ENCODE results near the gene GNAQ. TPM values are rescaled to one million over a fixed set of nuclear protein-coding genes. Genes with fewer than 3 reads are reported as not detected.

The GNAQ gene
- total RNA-seq, 2 donors from 2014 or later, result 57.1 to 68.1 TPM

DNA sequence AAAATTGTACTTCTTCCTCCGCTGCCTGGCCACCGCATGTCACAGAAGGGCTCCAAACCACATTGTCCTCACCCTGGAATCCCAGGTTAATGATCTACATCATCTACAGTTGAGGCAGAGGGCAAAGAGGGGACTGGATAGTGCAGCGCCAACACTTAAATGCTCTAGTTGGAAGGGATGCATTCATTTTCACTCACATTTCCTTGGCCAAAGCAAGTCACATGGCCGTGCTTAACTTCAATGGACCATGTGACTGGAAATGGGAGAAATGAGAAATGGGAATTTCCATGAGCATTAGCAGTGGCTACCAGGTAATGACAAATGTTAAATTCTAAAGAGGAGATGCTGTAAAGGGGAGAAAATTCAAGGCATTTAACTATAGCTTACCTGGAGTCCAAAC is 13.3 kb upstream of the GNAQ start:
- Mint-ChIP-seq H3K4me3 (no peak overlapping the region), H3K36me3 (ENCODE audit: low read depth) (no peaks in the 10 kb centered on the region), H3K4me1 (no peaks in the 10 kb centered on the region), H3K27ac (no peak overlapping the region), H3K27me3 (peaks cover 17% of the 10 kb centered on the region)
- no peak for DNase-seq
- no peak for ATAC-seq
- no peaks in the 10 kb centered on the region for H3K9me3 ChIP-seq (ENCODE audit: control insufficient read depth, low read length, poor library complexity, severe bottlenecking)

DNA sequence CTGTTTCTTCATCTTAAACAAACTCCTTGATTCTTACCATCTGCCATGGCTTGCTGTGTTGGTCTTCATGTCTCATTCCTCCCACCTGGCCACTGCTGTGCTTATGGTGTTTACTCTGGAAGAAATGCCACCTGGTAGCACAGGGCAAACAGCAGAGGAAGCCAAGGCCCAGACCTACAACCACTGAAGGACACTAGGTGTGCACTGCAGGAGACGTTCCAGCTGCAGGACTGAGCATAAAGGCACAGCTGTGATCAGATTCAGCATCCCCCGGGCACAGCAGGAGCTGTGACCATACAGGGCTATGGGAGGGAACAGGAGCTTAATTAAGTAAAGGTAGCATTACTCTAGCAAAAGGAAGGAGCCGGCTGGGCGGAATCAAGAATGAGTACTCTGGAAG is 12.6 kb upstream of the GNAQ start:
- H3K9me3 ChIP-seq (ENCODE audit: control insufficient read depth, low read length, poor library complexity, severe bottlenecking), result no peaks in the 10 kb centered on the region
- Mint-ChIP-seq H3K27me3 (peaks cover 17% of the 10 kb centered on the region), H3K27ac (no peak overlapping the region), H3K4me3 (no peak overlapping the region), H3K4me1 (no peaks in the 10 kb centered on the region), H3K36me3 (ENCODE audit: low read depth) (no peaks in the 10 kb centered on the region)
- DNase-seq, result no peak
- ATAC-seq, result no peak

DNA sequence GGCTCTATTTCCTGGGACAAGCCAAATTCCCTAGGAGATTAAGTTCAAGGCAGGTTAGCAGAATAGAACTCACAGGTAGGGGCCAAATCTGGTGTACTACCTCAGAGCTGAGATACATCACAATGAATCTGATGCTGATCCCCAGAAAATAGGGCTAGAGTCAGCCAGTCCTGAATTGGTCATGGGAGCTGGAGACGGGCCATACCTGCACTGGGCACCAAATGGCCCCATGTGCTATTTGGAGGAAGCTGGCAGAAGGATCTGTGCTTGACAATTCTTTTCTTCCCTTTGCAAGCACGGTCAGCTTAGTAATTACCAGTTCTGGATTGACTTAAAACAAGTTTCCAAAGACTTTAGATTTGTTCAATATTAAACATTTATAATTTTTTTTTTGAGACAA is 10.4 kb upstream of the GNAQ start:
- no peak for ATAC-seq
- Mint-ChIP-seq H3K4me3 (no peak overlapping the region), H3K36me3 (ENCODE audit: low read depth) (no peaks in the 10 kb centered on the region), H3K27ac (no peak overlapping the region), H3K27me3 (peaks cover 17% of the 10 kb centered on the region), H3K4me1 (no peaks in the 10 kb centered on the region)
- no peaks in the 10 kb centered on the region for H3K9me3 ChIP-seq (ENCODE audit: control insufficient read depth, low read length, poor library complexity, severe bottlenecking)
- no peak for DNase-seq

DNA sequence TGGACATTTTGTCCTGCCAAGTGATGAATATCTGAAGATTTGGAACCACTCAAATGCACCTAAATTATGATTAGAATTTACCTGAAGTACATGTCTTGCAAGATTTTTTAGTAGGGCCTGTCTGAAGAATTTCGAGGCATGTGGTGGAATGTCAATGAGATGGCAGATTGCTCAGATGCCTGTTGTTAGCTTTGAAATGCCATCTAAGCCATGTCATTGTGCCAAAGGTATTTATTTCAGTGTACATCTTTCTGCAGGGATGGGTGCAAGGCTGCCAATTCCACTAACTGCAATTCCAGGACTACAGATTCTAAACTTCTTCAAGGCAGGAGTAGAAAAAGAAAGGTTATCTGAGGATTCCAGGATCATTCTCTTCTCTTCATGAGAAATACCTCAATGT is 9.1 kb upstream of the GNAQ start:
- Mint-ChIP-seq H3K27me3 (peaks cover 17% of the 10 kb centered on the region), H3K4me3 (no peak overlapping the region), H3K4me1 (peaks cover under 1% of the 10 kb centered on the region), H3K27ac (no peak overlapping the region), H3K36me3 (ENCODE audit: low read depth) (no peaks in the 10 kb centered on the region)
- DNase-seq (no peak), ATAC-seq (no peak)
- no peaks in the 10 kb centered on the region for H3K9me3 ChIP-seq (ENCODE audit: control insufficient read depth, low read length, poor library complexity, severe bottlenecking)

DNA sequence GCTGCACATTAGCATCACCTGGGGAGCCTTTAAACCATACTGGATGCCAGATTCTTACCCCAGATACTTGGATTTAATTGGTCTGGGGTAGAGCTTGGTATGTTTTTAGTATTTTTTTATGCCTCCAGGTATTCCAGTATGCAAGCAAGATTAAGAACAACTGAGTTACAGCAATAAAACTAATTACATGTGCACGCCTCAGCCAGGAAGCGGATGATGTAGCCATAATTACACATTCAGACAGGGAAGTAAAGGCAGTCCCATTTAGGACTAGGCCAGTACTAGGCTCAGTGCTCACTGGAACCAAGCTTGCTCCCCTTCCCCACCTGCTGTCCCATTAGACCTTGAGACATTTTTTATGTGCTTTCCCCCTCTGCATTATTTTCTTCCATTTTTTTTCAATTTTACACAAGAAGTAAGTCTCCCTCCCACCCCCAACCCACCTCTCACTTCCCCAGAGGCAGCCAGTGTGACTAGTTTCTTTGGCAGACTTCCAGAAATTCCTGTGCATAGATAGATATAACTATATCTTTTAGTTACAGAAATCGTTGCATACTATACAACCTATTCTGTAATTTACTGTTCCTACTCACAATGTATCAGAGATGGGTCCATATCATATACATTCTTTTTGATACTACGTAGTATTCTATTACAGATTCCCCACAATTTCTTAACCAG is 7.1 kb upstream of the GNAQ start:
- no peaks in the 10 kb centered on the region for H3K9me3 ChIP-seq (ENCODE audit: control insufficient read depth, low read length, poor library complexity, severe bottlenecking)
- ATAC-seq (no peak), DNase-seq (no peak)
- Mint-ChIP-seq H3K4me3 (no peak overlapping the region), H3K36me3 (ENCODE audit: low read depth) (no peaks in the 10 kb centered on the region), H3K27ac (no peak overlapping the region), H3K4me1 (peaks cover 17% of the 10 kb centered on the region), H3K27me3 (peaks cover 6% of the 10 kb centered on the region)

DNA sequence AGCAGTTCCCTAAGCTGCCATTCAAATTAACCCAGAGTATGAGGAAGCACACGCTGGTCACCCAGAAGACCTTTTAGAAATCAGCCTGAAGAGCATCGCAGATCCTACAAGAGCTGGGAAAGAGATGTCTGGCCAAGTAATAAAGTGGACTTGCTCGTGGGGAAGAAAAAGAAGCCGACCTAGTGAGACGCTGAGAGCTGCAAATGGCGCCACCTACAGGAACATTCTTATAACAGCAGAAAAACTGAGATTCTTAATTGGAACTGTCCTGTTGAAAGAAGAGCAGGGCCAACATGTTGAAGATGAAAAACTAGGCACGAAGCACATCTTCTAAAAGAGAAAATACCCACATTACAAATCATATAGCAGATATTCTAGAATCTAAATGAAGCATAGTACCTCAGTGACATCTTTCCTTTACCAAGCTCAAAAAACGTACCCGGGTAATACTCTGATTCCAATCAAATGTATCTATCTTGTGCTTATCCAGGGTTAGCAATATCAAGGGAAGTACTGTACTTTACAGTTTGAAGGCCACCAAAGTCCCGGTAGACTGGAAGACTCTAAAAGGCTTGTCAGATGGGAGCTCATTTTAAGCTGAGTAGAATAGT is 3.9 kb upstream of the GNAQ start:
- no peaks in the 10 kb centered on the region for H3K9me3 ChIP-seq (ENCODE audit: control insufficient read depth, low read length, poor library complexity, severe bottlenecking)
- ATAC-seq, result peak; percentile 22
- Mint-ChIP-seq H3K27me3 (no peaks in the 10 kb centered on the region), H3K4me3 (no peak overlapping the region), H3K4me1 (peaks cover 30% of the 10 kb centered on the region), H3K27ac (peak overlapping the region; percentile 45), H3K36me3 (ENCODE audit: low read depth) (peaks cover under 1% of the 10 kb centered on the region)
- peak; percentile 18 to 23 (median 19) for DNase-seq

DNA sequence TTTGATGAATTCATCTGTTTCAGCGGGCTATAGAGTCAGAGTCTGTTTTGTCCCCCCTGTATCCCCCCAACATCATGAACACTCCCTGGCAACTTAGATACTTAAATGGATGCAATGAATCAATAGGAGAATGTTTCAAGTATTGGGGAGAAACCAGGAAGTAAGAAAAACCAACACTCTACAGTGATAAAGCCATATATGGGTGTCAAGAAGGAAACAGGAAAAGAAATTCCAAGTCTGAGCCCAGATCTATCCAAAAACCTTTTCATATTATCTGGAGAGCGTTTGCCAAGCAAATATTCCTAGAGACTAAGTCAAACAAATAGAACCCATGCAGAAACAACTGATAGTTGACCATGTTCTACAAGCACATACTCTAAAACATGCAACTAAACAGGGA is 2.3 kb upstream of the GNAQ start:
- Mint-ChIP-seq H3K36me3 (ENCODE audit: low read depth) (peaks cover 3% of the 10 kb centered on the region), H3K4me1 (peaks cover 47% of the 10 kb centered on the region), H3K27me3 (no peaks in the 10 kb centered on the region), H3K4me3 (no peak overlapping the region), H3K27ac (no peak overlapping the region)
- H3K9me3 ChIP-seq (ENCODE audit: control insufficient read depth, low read length, poor library complexity, severe bottlenecking), result no peaks in the 10 kb centered on the region
- DNase-seq, result no peak
- ATAC-seq, result no peak

DNA sequence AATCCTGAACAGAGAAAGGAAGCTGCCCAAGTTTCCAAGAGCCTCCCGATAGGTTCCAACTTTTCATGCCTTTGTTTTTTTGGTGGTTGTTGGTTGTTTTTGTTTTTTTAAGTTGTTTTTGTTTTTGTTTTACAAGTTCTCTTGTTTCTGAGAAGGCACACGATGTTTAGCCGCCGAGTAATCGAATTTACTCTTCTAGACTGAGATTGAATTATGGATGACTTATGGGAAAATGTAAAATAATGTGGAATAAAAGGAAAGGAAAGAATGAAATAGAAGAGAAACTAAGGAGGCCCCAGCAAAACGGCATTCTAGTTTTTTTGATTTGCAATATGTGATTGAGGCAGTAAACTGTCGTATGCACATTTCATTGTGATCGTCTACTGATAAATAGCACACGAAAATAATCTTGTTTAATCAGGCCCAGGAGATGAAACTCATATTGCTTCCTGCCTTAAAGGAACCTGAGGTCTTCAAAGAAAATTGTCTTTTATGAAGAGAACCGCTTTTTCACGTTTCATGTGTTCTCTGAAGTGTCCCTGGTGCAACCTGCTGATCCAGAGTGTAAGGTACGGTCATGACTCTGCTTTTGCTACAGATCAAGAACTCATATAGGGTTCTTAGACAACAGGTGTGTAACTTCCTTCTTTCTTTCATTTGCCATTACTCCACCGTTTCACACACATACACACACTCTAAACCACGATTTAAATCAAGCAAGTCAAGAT is 1.3 kb upstream of the GNAQ start:
- DNase-seq, result no peak
- H3K27me3 Mint-ChIP-seq, result no peaks in the 10 kb centered on the region
- H3K4me3 Mint-ChIP-seq, result peak overlapping the region; percentile 90
- H3K9me3 ChIP-seq (ENCODE audit: control insufficient read depth, low read length, poor library complexity, severe bottlenecking), result no peaks in the 10 kb centered on the region
- ATAC-seq, result peak; percentile 9
- peaks cover 3% of the 10 kb centered on the region for H3K36me3 Mint-ChIP-seq (ENCODE audit: low read depth)
- H3K4me1 Mint-ChIP-seq, result peaks cover 51% of the 10 kb centered on the region
- H3K27ac Mint-ChIP-seq, result peak overlapping the region; percentile 90

DNA sequence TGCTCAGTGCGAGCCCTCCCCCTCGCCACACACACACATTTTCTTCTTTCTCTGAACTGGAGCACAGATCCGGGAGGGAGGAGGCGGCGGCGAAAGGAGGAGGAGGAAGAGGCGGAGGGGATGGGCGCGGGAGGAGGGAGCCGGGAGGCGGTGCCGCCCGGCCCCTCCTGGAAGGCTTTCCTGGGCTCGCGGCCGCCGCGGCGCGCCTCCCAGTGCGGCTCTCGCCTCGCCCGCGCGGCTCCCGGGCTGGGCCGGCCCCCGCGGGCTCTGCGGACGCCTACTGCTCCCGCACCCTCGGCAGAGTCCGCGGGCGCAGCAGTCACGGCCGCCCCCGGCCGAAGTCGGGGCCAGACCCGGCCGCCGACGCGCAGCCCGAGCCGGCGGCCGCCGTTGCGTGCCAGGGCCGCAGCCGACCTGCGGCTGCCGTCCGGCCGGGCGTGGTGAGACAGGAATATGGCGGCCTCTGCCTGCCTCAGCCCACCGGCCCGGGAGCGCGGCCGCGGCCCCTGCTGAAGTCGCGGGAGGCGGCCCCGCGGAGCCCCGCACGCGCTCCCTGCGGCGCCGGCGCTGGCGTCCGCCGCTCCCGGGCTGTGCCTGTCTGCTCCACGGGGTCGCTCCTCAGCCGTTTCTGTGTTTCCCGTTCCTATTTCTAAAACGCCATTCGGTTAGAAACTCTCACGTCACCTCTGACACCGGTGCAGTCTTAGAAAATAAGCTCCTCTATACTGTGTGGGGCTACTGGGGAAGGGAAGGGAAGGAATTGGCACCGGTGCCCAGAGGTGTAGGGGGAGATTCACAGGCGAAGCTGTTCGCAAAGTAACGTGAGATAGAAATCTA is 500 bp upstream of the GNAQ start:
- peak overlapping the region; percentile 90 for H3K27ac Mint-ChIP-seq
- H3K9me3 ChIP-seq (ENCODE audit: control insufficient read depth, low read length, poor library complexity, severe bottlenecking), result no peaks in the 10 kb centered on the region
- no peaks in the 10 kb centered on the region for H3K27me3 Mint-ChIP-seq
- peaks cover 51% of the 10 kb centered on the region for H3K4me1 Mint-ChIP-seq
- DNase-seq (peak; percentile 52 to 77 (median 71)), ATAC-seq (peak; percentile 57)
- peaks cover 3% of the 10 kb centered on the region for H3K36me3 Mint-ChIP-seq (ENCODE audit: low read depth)
- H3K4me3 Mint-ChIP-seq, result peak overlapping the region; percentile 92

DNA sequence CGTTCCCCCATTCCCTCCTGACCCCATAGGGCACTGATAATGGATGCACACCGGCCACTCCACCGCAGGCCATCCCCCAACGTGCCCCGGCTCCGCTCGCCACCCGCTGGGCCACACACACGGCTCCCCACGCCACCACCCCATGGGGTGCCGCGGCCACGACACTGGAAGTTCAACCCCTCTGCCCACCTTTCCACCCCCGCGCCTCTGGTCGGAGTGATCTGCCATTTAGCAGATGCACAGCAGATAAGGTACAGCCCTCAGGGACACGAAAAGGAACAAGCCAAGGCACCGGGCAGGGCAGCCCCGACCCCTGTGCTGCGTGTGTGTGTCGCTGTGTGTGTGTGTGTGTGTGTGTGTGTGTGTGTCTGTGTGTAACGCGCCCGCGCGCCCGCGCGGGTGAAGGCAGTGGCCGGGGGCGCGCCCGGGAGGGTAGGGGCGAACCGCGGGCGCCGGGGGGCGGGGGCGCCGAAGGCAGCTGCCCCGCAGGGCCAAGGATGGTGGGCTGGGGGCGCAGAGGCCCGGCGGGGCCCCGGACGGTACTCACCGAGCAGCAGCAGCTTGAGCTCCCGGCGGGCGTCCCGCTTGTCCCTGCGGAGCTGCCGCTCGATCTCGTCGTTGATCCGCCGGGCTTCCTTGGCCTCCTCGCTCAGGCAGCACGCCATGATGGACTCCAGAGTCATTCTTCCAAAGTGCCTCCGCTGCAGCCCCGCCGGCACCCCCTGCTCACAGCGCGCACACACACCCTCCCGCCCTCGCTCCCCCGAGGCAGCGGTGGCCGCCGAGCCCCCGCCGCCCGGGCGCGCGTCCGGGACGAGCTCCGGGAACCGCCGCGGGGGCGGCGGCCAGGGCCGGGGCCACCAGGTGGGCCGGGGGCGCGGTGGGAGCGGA is 813 bp downstream of the GNAQ start:
- H3K9me3 ChIP-seq (ENCODE audit: control insufficient read depth, low read length, poor library complexity, severe bottlenecking), result no peaks in the 10 kb centered on the region
- Mint-ChIP-seq H3K4me3 (peak overlapping the region; percentile 97), H3K27ac (peak overlapping the region; percentile 95), H3K27me3 (no peaks in the 10 kb centered on the region), H3K36me3 (ENCODE audit: low read depth) (peaks cover 3% of the 10 kb centered on the region), H3K4me1 (peaks cover 55% of the 10 kb centered on the region)
- DNase-seq (peak; percentile 44 to 52 (median 47)), ATAC-seq (peak; percentile 35)

DNA sequence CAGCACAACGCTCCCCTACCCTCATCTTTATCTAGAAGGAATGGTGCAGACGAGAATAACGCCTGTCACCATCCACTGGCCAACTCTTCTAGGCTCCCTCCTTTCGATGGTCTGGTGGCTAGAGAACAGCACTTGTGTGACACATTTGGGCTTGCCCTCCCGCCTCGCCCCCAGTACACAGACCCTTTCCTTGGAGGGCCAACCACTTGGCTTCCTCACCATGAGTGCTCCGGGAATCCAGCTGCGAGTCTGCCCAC is 1.4 kb downstream of the GNAQ start:
- Mint-ChIP-seq H3K36me3 (ENCODE audit: low read depth) (peaks cover 3% of the 10 kb centered on the region), H3K27ac (peak overlapping the region; percentile 95), H3K27me3 (no peaks in the 10 kb centered on the region), H3K4me3 (peak overlapping the region; percentile 97), H3K4me1 (peaks cover 55% of the 10 kb centered on the region)
- no peaks in the 10 kb centered on the region for H3K9me3 ChIP-seq (ENCODE audit: control insufficient read depth, low read length, poor library complexity, severe bottlenecking)
- ATAC-seq (no peak), DNase-seq (no peak)

DNA sequence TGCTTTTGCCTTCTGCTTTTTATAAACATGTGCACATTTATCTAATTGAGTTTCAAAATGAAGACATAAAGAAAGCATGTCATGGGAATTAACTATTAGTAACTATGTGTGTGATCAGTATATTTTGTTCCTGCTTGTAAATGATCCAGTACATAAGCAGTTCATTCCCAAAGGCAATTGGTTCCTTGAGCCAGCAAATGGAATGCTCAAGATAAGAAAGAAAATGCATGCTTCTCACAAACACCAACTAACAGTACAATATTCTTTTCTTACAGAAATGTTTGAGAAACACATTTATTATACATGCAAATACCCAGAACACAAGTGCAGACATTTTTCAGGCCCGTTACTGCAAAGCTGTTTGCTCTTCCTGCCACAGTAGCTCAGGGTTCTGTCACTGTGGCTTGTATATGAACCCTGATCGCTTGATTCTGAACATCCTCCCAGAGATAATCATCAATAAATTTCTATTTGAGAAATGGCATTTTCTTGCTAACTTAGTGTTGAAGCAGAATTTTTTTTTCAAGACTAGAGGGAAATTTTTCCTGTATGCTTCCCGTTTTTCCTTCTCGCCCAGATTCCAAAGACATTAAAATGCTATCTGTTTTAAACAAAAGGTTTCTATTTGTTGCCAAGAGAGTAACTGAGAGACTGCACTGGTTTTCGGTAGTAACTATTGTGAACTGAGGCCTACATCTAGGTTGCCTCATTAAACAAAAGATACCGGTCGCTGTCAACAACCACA is 1.9 kb downstream of the GNAQ start:
- no peak for DNase-seq
- peak overlapping the region; percentile 95 for H3K27ac Mint-ChIP-seq
- H3K9me3 ChIP-seq (ENCODE audit: control insufficient read depth, low read length, poor library complexity, severe bottlenecking), result no peaks in the 10 kb centered on the region
- peaks cover 3% of the 10 kb centered on the region for H3K36me3 Mint-ChIP-seq (ENCODE audit: low read depth)
- no peaks in the 10 kb centered on the region for H3K27me3 Mint-ChIP-seq
- ATAC-seq, result peak; percentile 37
- H3K4me3 Mint-ChIP-seq, result peak overlapping the region; percentile 97
- peaks cover 51% of the 10 kb centered on the region for H3K4me1 Mint-ChIP-seq

Measured in T-helper 17 cell (primary cell).